HEK293T (cell line): Measurements from ENCODE around the gene SMARCC1.

Experiments
- BHLHE40 ChIP-seq: fragments of 450-650 bp; IDR thresholded peaks from 2 replicates; pipeline ENCODE4 v1.6.1; 2016; ENCODE audit warnings: mild to moderate bottlenecking, moderate library complexity, borderline replicate concordance
- ELF4 ChIP-seq: fragments of 450-650 bp; IDR thresholded peaks from 2 replicates; pipeline ENCODE4 v1.6.1; 2017; ENCODE audit warnings: antibody characterized with exemption
- FOXA1 ChIP-seq: fragments of 450-650 bp; IDR thresholded peaks from 2 replicates; pipeline ENCODE4 v1.6.1; 2016; ENCODE audit warnings: mild to moderate bottlenecking
- FOXK2 ChIP-seq: fragments of 450-650 bp; IDR thresholded peaks from 2 replicates; pipeline ENCODE4 v1.6.1; 2016; ENCODE audit warnings: mild to moderate bottlenecking
- FOXM1 ChIP-seq: fragments of 450-650 bp; IDR thresholded peaks from 2 replicates; pipeline ENCODE4 v1.6.1; 2017; ENCODE audit warnings: mild to moderate bottlenecking, borderline replicate concordance
- HDGF ChIP-seq: fragments of 450-650 bp; IDR thresholded peaks from 2 replicates; pipeline ENCODE4 v1.6.1; 2017; ENCODE audit warnings: antibody characterized with exemption, borderline replicate concordance
- LEF1 ChIP-seq: fragments of 450-650 bp; IDR thresholded peaks from 2 replicates; pipeline ENCODE4 v1.6.1; 2017; ENCODE audit warnings: mild to moderate bottlenecking, borderline replicate concordance
- SP1 ChIP-seq: fragments of 450-650 bp; IDR thresholded peaks from 2 replicates; pipeline ENCODE4 v1.6.1; 2017
- SUZ12 ChIP-seq: fragments of 450-650 bp; IDR thresholded peaks from 2 replicates; pipeline ENCODE4 v1.6.1; 2016; ENCODE audit warnings: mild to moderate bottlenecking
- TARDBP ChIP-seq: fragments of 450-650 bp; IDR thresholded peaks from 2 replicates; pipeline ENCODE4 v1.6.1; 2016

DNA sequence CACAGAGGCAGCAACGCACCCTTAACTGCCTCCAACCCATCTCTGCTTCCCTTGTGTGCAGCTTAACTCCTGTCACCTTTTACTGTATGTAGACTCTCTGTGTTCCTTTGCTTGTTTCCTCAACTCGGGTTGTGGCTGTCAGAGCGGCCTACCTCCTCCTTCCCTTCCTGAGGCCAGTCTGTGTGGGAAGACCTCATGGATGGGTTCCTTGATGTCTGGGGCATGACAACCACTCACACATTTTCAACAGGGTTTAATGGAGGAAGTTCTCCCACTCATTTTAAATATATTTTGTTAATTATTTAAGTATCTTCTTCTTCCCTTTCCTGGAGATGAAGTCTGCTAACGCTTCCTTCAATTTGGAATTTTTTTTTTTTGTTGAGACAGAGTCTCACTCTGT lies 201.2 kb downstream of the SMARCC1 start:
- TF ChIP-seq SP1 (no peak), BHLHE40 (no peak), HDGF (no peak), TARDBP (no peak), SUZ12 (no peak), FOXK2 (no peak), LEF1 (no peak), FOXA1 (no peak), FOXM1 (no peak), ELF4 (no peak)
